H1 (cell line): ENCODE data around the gene ASTN2. TPM values are rescaled to one million over a fixed set of nuclear protein-coding genes. Genes with fewer than 3 reads are reported as not detected.

Experiments used
- FOSL1 ChIP-seq: IDR thresholded peaks from 2 replicates; pipeline ENCODE4 v1.6.1; 2011; ENCODE audit warnings: mild to moderate bottlenecking, low read depth, low read length, moderate library complexity; ENCODE audit not compliant: insufficient read depth
- JUN ChIP-seq: IDR thresholded peaks from 2 replicates; pipeline ENCODE4 v1.6.1; 2011; ENCODE audit warnings: low read depth, mild to moderate bottlenecking, improper control_type of control experiment, low read length
- SP4 ChIP-seq: IDR thresholded peaks from 2 replicates; pipeline ENCODE4 v1.6.1; 2012; ENCODE audit warnings: low read length, inconsistent platforms
- SUZ12 ChIP-seq: fragments of 200-600 bp; sonication (generic); IDR thresholded peaks from 2 replicates; pipeline ENCODE4 v1.6.1; 2012; ENCODE audit warnings: mild to moderate bottlenecking, inconsistent platforms, low read length, moderate library complexity, mixed read lengths
- polyA plus RNA-seq, 7 experiments: library from polyadenylated mRNA; depleted of rRNA in 3 of 7; stranded (reverse) in 5 of 7; unstranded in 2 of 7; fragments of >200 nt in 5 of 7; fragments of 200-250 nt in 2 of 7; gene quantifications; 1 replicate in 5 of 7; 2 replicates in 1 of 7; 4 replicates in 1 of 7; pipeline versions ENCODE4 v1.2.1 to v1.2.3, GENCODE V29; 2011 to 2013; ENCODE audit warnings: missing spikeins in 2 of 7, mixed read lengths in 2 of 7
- total RNA-seq: library from RNA; stranded (reverse); fragmentation: NEBNext Ultra II Directional; extraction: Animal tissue kit (Norgen Biotek cat#: 25700); gene quantifications from 2 replicates; pipeline ENCODE4 v1.2.1, GENCODE V29; 2021
- TF ChIP-seq, protein P1 (sequence below): fragments of 300-600 bp; sonication (generic); IDR thresholded peaks from 2 replicates; pipeline ENCODE4 v1.7.1; 2012; ENCODE audit warnings: low read length, moderate library complexity, mild to moderate bottlenecking, inconsistent platforms; ENCODE audit not compliant: insufficient replicate concordance
- TF ChIP-seq, protein P2 (sequence below): IDR thresholded peaks from 2 replicates; pipeline ENCODE4 v1.6.1; 2012; ENCODE audit warnings: inconsistent platforms

ASTN2 gene
- total and polyA plus RNA-seq, 2 of the 8 experiments (the other 6 are each of a cell fraction or from before 2014, with no cell fraction given): 8.2 to 13.7 TPM

DNA sequence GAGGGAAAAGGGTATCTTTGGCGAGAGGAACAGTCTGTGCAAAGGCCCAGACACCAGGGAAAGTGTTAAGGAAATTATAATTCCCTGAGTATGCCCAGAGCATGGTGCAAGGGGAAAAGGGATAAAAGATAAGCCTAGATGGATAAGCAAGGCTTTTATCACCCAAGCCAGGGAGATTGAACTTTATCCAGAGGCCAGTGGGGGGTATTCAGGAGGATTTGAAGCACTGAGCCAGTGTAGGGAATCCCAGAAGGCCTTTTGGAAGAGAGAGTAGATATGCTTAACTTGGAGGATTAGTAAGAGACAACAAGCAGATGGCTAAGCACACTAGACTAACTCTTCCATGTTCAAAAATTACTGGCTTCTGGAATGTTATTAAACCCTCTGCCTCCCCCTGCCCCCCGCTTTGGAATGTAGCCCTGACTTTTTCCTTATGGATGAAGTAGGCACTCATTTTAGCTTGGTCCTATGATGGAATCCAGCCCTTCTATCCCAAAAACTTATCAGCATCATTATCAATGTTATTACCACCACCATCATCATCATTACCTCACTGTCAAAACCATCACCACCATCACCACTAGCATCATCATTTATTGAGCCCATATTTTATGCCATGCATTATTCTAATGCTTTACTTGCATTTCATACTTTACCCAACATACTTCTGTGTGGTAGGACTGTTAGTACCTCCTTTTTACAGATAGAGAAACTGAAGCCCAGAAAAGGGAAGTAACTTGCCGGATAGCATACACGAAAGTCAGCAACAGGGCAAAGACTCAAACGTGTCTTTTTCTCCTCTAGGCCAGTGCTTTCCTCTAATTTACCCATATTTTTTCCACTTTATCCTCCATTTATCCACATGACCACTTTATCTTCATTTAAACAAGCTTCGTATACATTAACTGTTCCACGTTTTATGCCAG is 1024.3 kb downstream of the ASTN2 start (continued):
- TF ChIP-seq, protein P1, sequence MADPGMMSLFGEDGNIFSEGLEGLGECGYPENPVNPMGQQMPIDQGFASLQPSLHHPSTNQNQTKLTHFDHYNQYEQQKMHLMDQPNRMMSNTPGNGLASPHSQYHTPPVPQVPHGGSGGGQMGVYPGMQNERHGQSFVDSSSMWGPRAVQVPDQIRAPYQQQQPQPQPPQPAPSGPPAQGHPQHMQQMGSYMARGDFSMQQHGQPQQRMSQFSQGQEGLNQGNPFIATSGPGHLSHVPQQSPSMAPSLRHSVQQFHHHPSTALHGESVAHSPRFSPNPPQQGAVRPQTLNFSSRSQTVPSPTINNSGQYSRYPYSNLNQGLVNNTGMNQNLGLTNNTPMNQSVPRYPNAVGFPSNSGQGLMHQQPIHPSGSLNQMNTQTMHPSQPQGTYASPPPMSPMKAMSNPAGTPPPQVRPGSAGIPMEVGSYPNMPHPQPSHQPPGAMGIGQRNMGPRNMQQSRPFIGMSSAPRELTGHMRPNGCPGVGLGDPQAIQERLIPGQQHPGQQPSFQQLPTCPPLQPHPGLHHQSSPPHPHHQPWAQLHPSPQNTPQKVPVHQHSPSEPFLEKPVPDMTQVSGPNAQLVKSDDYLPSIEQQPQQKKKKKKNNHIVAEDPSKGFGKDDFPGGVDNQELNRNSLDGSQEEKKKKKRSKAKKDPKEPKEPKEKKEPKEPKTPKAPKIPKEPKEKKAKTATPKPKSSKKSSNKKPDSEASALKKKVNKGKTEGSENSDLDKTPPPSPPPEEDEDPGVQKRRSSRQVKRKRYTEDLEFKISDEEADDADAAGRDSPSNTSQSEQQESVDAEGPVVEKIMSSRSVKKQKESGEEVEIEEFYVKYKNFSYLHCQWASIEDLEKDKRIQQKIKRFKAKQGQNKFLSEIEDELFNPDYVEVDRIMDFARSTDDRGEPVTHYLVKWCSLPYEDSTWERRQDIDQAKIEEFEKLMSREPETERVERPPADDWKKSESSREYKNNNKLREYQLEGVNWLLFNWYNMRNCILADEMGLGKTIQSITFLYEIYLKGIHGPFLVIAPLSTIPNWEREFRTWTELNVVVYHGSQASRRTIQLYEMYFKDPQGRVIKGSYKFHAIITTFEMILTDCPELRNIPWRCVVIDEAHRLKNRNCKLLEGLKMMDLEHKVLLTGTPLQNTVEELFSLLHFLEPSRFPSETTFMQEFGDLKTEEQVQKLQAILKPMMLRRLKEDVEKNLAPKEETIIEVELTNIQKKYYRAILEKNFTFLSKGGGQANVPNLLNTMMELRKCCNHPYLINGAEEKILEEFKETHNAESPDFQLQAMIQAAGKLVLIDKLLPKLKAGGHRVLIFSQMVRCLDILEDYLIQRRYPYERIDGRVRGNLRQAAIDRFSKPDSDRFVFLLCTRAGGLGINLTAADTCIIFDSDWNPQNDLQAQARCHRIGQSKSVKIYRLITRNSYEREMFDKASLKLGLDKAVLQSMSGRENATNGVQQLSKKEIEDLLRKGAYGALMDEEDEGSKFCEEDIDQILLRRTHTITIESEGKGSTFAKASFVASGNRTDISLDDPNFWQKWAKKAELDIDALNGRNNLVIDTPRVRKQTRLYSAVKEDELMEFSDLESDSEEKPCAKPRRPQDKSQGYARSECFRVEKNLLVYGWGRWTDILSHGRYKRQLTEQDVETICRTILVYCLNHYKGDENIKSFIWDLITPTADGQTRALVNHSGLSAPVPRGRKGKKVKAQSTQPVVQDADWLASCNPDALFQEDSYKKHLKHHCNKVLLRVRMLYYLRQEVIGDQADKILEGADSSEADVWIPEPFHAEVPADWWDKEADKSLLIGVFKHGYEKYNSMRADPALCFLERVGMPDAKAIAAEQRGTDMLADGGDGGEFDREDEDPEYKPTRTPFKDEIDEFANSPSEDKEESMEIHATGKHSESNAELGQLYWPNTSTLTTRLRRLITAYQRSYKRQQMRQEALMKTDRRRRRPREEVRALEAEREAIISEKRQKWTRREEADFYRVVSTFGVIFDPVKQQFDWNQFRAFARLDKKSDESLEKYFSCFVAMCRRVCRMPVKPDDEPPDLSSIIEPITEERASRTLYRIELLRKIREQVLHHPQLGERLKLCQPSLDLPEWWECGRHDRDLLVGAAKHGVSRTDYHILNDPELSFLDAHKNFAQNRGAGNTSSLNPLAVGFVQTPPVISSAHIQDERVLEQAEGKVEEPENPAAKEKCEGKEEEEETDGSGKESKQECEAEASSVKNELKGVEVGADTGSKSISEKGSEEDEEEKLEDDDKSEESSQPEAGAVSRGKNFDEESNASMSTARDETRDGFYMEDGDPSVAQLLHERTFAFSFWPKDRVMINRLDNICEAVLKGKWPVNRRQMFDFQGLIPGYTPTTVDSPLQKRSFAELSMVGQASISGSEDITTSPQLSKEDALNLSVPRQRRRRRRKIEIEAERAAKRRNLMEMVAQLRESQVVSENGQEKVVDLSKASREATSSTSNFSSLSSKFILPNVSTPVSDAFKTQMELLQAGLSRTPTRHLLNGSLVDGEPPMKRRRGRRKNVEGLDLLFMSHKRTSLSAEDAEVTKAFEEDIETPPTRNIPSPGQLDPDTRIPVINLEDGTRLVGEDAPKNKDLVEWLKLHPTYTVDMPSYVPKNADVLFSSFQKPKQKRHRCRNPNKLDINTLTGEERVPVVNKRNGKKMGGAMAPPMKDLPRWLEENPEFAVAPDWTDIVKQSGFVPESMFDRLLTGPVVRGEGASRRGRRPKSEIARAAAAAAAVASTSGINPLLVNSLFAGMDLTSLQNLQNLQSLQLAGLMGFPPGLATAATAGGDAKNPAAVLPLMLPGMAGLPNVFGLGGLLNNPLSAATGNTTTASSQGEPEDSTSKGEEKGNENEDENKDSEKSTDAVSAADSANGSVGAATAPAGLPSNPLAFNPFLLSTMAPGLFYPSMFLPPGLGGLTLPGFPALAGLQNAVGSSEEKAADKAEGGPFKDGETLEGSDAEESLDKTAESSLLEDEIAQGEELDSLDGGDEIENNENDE: no peak
- TF ChIP-seq, protein P2, sequence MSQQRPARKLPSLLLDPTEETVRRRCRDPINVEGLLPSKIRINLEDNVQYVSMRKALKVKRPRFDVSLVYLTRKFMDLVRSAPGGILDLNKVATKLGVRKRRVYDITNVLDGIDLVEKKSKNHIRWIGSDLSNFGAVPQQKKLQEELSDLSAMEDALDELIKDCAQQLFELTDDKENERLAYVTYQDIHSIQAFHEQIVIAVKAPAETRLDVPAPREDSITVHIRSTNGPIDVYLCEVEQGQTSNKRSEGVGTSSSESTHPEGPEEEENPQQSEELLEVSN: no peak
- no peak for TF ChIP-seq FOSL1
- TF ChIP-seq SP4: no peak
- TF ChIP-seq SUZ12: no peak
- TF ChIP-seq JUN: no peak
